ENCODE measurements around the gene FGF3.
A peak's percentile ranks its signal among the peaks of the same experiment; 100 is the strongest.

Gene FGF3

DNA sequence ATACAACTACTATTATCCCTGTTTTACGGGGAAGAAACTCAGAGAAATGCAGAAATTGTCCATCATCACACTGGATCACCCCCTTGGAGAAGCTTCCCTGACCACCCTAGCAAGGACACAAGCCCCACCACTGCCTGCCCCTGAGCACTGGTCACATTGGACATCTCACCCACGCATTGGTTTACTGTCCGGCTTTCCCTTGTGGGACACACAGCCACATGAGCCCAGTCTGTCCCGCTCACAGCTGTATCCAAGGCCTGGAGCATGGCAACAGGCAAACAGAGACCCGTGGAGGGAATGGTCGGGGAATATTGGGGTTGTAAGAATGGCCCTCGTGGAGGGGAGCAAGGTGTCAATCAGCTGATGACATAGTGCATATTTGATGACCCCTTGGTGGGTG lies 42.7 kb upstream of the FGF3 start:
- DNase-seq (ENCODE audit: low read depth in 1 of 2, low spot score in 1 of 2) = no peak
- TF ChIP-seq JUND (IDR thresholded peaks at IDR 0.05; ENCODE audit: low read depth) = no peak
- in situ Hi-C loops (cut with HindIII; ENCODE audit: low pct_unique_long_range_greater_than_20kb, low sequenced_read_pairs) = no loop called here

DNA sequence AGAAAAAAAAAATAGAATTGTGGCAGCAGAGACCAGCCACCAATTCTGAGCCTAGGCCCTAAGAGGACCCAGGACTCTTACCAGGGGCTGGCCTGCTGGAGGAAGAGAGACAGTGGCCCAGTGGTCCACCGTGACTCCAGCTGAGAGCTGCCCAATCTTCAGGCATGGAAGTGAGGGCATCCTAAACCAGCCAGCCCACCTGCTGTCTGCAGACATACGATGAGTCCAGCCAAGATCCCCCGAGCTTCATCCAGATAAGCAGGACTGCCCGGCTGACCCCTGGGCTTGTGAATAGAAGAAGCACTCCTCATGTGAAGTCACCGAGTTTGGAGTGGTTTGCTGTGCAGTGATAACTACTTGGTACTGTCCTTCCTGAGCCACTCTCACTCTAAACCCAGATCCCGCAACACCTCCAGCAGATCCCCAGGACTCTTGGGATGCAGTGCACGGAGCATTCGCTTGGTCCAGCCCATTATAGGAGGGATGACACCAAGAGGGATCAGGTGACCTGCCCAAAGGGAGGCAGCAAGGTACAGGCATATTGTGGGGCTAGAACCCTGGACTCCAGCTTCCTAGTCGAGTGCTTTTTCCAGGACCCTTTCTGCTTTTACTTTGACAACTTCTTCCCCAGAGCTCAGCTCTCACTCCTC lies 41.7 kb upstream of the FGF3 start:
- TF ChIP-seq JUND (IDR thresholded peaks at IDR 0.05; ENCODE audit: low read depth) = no peak
- in situ Hi-C loops (cut with HindIII; ENCODE audit: low pct_unique_long_range_greater_than_20kb, low sequenced_read_pairs) = no loop called here
- no peak for DNase-seq (ENCODE audit: low read depth in 1 of 2, low spot score in 1 of 2)

DNA sequence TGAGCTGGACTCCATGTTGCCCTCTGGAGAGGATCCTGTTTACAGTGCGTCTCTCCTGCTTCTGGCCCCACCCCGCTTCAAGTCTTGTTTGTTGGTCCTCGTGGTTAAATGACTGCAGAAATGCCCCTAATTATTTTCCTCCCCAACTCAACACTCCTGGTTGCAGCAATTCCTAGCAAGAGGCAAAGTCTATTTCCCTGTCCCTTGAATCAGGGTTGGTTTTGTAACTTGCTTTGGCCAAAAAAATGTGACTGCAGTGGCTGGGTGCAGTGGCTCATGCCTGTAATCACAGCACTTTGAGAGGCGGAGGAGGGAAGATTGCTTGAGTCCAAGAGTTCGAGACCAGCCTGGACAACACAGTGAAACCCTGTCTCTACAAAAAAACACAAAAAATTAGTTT lies 41.0 kb upstream of the FGF3 start:
- DNase-seq (ENCODE audit: low read depth in 1 of 2, low spot score in 1 of 2) = no peak
- in situ Hi-C loops (cut with HindIII; ENCODE audit: low pct_unique_long_range_greater_than_20kb, low sequenced_read_pairs) = no loop called here
- TF ChIP-seq JUND (IDR thresholded peaks at IDR 0.05; ENCODE audit: low read depth) = no peak

DNA sequence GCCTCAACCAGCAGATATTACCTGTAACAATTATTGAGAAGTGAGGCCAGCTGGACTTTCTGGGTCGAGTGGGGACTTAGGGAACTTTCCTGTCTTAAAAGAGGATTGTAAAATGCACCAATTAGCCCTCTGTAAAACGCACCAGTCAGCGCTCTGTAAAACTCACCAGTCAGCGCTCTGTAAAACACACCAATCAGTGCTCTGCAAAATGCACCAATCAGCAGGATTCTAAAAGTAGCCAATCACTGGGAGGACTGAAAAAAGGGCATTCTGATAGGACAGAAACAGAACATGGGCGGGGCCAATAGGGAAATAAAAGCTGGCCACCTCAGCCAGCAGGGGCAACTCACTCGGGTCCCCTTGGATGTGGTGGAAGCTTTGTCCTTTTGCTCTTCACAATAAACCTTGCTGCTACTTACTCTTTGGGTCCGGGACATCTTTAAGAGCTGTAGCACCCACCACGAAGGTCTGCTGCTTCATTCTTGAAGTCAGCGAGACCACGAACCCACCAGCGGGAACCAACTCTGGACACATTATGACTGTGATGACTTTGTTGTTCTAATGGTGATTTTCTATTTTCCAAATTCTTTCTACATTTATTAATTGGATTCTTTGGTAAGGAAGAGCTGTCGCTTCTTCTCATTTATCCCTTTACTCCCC lies 40.2 kb upstream of the FGF3 start:
- DNase-seq (ENCODE audit: low read depth in 1 of 2, low spot score in 1 of 2) = peak in 1 of 2 experiments; percentile 16
- no peak for TF ChIP-seq JUND (IDR thresholded peaks at IDR 0.05; ENCODE audit: low read depth)
- in situ Hi-C loops (cut with HindIII; ENCODE audit: low pct_unique_long_range_greater_than_20kb, low sequenced_read_pairs) = no loop called here

DNA sequence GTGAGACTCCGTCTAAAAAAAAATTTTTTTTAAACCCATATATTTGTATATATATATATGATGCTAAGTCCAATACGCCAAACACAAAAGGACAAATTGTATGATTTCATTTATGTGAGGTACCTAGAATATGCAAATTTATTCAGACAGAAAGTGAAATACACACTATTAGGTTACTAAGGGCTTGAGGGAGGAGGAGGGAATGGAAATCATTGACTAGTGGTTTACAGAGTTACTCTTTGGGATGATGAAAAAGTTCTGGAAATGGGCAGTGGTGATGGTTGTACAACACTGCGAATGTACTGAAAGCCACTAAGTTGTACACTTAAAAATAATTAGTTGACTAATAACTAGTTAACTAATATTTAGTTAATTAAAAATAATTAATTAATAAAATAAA lies 36.2 kb upstream of the FGF3 start:
- TF ChIP-seq JUND (IDR thresholded peaks at IDR 0.05; ENCODE audit: low read depth) = no peak
- in situ Hi-C loops (cut with HindIII; ENCODE audit: low pct_unique_long_range_greater_than_20kb, low sequenced_read_pairs) = no loop called here
- no peak for DNase-seq (ENCODE audit: low read depth in 1 of 2, low spot score in 1 of 2)

DNA sequence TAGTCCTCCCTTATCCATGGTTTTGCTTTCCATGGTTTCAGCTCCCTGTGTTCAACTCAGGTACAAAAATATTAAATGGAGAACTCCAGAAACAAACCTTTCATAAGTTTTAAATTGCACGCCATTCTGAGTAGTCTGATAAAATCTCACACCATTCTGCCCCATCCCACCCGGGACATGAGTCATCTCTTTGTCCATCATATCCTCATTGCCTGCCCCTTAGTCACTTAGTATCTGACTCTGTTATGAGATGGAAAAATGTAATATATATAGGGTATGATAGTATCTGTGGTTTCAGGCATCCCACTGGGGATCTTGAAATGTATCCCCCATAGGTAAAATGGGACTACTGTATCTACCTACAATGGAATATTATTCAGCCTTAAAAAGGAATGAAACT lies 35.5 kb upstream of the FGF3 start:
- in situ Hi-C loops (cut with HindIII; ENCODE audit: low pct_unique_long_range_greater_than_20kb, low sequenced_read_pairs) = no loop called here
- TF ChIP-seq JUND (IDR thresholded peaks at IDR 0.05; ENCODE audit: low read depth) = no peak
- no peak for DNase-seq (ENCODE audit: low read depth in 1 of 2, low spot score in 1 of 2)

DNA sequence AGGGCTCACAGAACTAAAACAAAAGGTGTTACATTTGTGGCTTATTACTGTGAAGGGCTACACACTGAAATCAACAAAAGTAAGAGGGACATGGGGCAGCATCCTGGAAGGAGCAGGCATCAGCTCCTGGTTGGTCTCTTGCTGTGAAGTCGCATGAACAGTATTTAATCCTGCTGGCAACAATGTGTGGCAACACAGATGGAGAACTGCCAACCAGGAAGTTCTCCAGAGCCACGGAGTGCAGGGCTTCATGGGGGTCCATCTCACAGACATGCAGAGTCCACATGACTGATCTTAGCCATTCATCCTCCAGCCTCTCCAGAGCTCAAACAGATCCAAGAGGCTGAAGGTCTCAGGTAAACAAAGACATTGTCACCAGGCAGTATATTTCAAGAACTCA lies 32.8 kb upstream of the FGF3 start:
- in situ Hi-C loops (cut with HindIII; ENCODE audit: low pct_unique_long_range_greater_than_20kb, low sequenced_read_pairs) = no loop called here
- DNase-seq (ENCODE audit: low read depth in 1 of 2, low spot score in 1 of 2) = no peak
- TF ChIP-seq JUND (IDR thresholded peaks at IDR 0.05; ENCODE audit: low read depth) = no peak

DNA sequence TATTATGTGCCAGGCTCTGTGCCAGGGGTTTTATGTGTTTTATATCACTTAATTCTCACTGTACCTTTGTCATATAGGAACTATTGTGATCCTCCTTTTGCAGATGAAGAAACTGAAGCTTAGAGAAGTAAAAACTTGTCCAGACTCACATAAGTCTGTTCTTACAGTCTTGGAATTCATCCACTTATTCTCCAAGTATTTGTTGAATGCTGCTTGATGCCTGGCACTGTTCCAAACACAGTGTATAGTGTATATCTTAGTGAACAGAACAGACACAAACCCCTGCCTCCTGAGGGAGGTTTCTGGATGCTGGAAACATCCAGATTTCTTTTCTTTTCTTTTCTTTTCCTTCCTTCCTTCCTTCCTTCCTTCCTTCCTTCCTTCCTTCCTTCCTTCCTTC lies 29.0 kb upstream of the FGF3 start:
- no peak for TF ChIP-seq JUND (IDR thresholded peaks at IDR 0.05; ENCODE audit: low read depth)
- in situ Hi-C loops (cut with HindIII; ENCODE audit: low pct_unique_long_range_greater_than_20kb, low sequenced_read_pairs) = no loop called here
- DNase-seq (ENCODE audit: low read depth in 1 of 2, low spot score in 1 of 2) = peak in 1 of 2 experiments; percentile 20

DNA sequence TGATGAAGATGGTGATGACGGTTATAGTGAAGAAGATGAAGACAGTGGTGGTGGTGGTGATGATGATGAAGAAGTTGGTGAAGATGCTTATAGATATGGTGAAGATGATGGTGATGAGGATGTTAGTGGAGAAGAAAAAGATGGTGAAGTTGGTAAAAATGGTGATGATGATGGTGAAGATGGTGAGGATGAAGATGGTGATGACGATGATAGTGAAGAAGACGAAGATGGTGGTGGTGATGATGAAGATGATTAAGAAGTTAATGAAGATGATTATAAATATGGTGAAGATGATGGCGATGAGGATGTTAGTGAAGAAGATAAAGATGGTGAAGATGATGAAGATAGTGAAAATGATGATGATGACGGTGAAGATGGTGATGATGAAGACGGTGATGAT lies 25.2 kb upstream of the FGF3 start:
- TF ChIP-seq JUND (IDR thresholded peaks at IDR 0.05; ENCODE audit: low read depth) = no peak
- in situ Hi-C loops (cut with HindIII; ENCODE audit: low pct_unique_long_range_greater_than_20kb, low sequenced_read_pairs) = no loop called here
- DNase-seq (ENCODE audit: low read depth in 1 of 2, low spot score in 1 of 2) = no peak

DNA sequence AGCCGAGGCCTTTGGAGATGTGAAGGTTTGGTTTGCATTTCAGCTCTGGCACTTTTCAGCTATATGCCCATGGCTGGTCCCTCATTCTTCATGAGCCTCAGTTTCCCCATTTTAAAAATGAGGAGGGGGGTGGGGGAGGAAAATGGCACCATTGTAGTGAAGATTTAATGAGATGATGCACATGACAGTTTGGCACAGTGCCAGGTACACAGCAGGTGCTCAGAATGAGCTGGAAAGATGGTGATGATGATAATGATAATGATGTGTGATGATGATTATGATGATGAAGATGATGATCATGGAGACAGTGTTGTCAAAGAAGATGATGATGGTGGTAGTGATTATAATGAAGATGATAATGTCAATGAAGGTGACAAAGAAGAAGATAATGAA lies 24.3 kb upstream of the FGF3 start:
- no peak for TF ChIP-seq JUND (IDR thresholded peaks at IDR 0.05; ENCODE audit: low read depth)
- no peak for DNase-seq (ENCODE audit: low read depth in 1 of 2, low spot score in 1 of 2)
- in situ Hi-C loops (cut with HindIII; ENCODE audit: low pct_unique_long_range_greater_than_20kb, low sequenced_read_pairs) = no loop called here

DNA sequence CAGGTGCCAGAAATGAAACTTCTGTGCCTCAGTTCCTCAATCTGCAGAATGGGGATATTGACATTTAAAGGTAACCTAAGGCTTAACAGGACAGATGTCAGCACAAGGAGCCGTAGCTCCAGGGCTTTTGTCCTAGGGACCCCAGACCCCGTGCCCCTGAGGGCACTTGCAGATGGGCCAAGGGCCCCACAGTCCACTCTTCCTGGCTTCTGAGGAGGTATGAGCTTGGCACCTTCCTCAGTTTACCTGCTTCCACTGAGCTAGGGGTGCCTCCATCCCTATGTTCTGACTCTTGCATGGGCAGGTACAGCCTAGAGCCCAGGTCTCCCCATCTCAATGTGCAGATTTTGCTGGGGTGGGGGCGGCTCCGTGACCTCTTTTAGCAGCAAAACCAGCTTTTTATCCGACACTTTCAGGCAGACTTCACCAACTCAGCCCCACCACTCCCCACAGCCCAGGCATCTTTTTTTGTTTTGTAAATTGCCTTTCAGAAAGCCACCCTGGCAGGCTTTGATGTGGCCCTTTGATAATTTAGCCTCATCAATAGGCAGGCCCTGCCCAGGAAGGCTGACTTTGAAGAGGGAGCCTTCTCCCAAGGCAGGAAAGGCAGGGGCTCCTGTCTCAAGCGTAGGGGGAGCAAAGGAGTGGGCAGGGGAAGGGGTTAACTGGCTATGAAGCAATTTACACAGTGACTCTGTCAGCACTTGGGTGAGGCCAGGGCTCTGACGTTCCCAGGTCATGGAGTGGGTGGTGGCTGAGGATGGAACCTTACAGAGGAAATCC lies 23.7 kb upstream of the FGF3 start:
- in situ Hi-C loops (cut with HindIII; ENCODE audit: low pct_unique_long_range_greater_than_20kb, low sequenced_read_pairs) = no loop called here
- no peak for TF ChIP-seq JUND (IDR thresholded peaks at IDR 0.05; ENCODE audit: low read depth)
- DNase-seq (ENCODE audit: low read depth in 1 of 2, low spot score in 1 of 2) = no peak

DNA sequence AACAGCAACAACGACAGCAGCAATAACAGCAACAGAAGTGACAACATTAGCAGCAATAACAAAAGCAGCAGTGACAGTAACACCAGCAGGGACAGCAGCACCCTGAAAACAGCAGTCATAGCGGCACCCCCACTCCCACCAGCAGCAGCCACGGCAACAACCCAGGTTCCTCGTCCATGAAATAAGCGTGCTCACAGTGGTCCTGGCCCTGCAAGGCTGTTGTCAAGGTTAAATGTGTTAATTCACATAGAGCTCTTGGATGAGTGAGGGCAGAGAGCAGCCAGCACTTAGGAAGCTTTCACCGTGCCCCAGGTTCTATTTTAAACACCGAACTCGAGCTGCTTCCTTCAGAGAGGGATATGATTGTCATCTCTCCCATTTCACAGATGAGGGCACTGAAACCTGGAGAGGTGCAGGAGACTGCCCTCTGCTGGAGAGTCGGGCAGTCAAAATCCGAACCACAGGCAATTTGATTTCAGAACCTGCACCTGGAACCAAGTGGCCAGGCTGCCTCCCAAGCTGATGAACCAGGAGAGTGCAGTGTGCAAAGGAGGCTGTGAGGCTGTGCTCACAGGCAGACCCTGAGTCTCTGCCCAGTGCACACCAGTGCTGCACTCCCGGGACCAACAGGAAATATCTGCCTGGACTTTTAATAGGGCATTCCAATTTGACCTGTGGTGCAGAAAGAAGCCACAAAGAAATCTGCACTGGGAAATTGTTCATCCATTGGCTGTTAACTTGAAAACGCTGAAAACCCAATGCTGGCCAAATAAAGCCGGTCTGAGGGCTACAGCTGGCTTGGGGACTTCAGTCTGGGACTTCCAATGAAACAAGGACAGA lies 22.9 kb upstream of the FGF3 start:
- peak in 1 of 2 experiments; percentile 57 for DNase-seq (ENCODE audit: low read depth in 1 of 2, low spot score in 1 of 2)
- in situ Hi-C loops (cut with HindIII; ENCODE audit: low pct_unique_long_range_greater_than_20kb, low sequenced_read_pairs) = no loop called here

More for the DNA sequence above, 22.9 kb upstream of the FGF3 start:
- TF ChIP-seq JUND (IDR thresholded peaks at IDR 0.05; ENCODE audit: low read depth) = no peak
